HepG2 (cell line): ENCODE results near the gene COQ9. TPM values are rescaled to one million over a fixed set of nuclear protein-coding genes. Genes with fewer than 3 reads are reported as not detected.
A peak's percentile ranks its signal among the peaks of the same experiment; 100 is the strongest.

ENCODE experiments used
- ETS1 ChIP-seq: sonication (generic); formaldehyde crosslinking; IDR thresholded peaks from 2 replicates; pipeline ENCODE4 v1.4.0; 2020; ENCODE audit warnings: missing genetic modification reagents
- KDM4B ChIP-seq: sonication (generic); formaldehyde crosslinking; IDR thresholded peaks from 2 replicates; pipeline ENCODE4 v1.4.0; 2020; ENCODE audit warnings: missing genetic modification reagents
- NCOA1 ChIP-seq: sonication (generic); formaldehyde crosslinking; IDR thresholded peaks from 2 replicates; pipeline ENCODE4 v1.9.0; 2021; ENCODE audit warnings: missing genetic modification reagents
- NCOA5 ChIP-seq: sonication (generic); formaldehyde crosslinking; IDR thresholded peaks from 2 replicates; pipeline ENCODE4 v1.4.0; 2020; ENCODE audit warnings: missing genetic modification reagents
- PHF20 ChIP-seq: sonication (generic); formaldehyde crosslinking; IDR thresholded peaks from 2 replicates; pipeline ENCODE4 v1.5.0; 2020; ENCODE audit warnings: mild to moderate bottlenecking, missing genetic modification reagents
- RBAK ChIP-seq: sonication (generic); formaldehyde crosslinking; IDR thresholded peaks from 2 replicates; pipeline ENCODE4 v1.5.1; 2020; ENCODE audit warnings: mild to moderate bottlenecking, missing genetic modification reagents
- REL ChIP-seq: sonication (generic); formaldehyde crosslinking; conservative IDR thresholded peaks from 2 replicates; pipeline ENCODE4 v1.8.0; 2022; ENCODE audit warnings: mild to moderate bottlenecking, missing genetic modification reagents, moderate library complexity
- SUZ12 ChIP-seq: fragments of 150-350 bp; IDR thresholded peaks from 2 replicates; pipeline ENCODE4 v1.6.1; 2014; ENCODE audit warnings: low read depth, low read length
- ZFAT ChIP-seq: sonication (generic); formaldehyde crosslinking; conservative IDR thresholded peaks from 2 replicates; pipeline ENCODE4 v1.8.1; 2023; ENCODE audit warnings: missing genetic modification reagents, inconsistent platforms
- ZFP41 ChIP-seq: sonication (generic); formaldehyde crosslinking; IDR thresholded peaks from 2 replicates; pipeline ENCODE4 v1.4.0; 2020; ENCODE audit warnings: mild to moderate bottlenecking, missing genetic modification reagents, borderline replicate concordance
- ZNF564 ChIP-seq: sonication (generic); formaldehyde crosslinking; IDR thresholded peaks from 2 replicates; pipeline ENCODE4 v1.8.1; 2023; ENCODE audit warnings: mild to moderate bottlenecking, missing genetic modification reagents
- ZNF746 ChIP-seq: sonication (generic); formaldehyde crosslinking; IDR thresholded peaks from 2 replicates; pipeline ENCODE4 v1.8.0; 2022; ENCODE audit warnings: mild to moderate bottlenecking, missing genetic modification reagents
- polyA plus RNA-seq, 8 experiments: library from polyadenylated mRNA; depleted of rRNA in 3 of 8; stranded (reverse) in 7 of 8; unstranded in 1 of 8; fragments of >200 nt; fragmentation: Illumina TruSeq in 4 of 8; extraction: Trizol in 4 of 8; gene quantifications; 2 replicates each; pipeline versions ENCODE4 v1.2.1 to v1.2.3, GENCODE V29; 2011 to 2016; ENCODE audit warnings: low read depth in 4 of 8, missing spikeins in 1 of 8, mixed read lengths in 1 of 8; ENCODE audit not compliant: insufficient read depth in 1 of 8
- total RNA-seq, 5 experiments: library from RNA; depleted of rRNA; stranded (reverse); fragments of >200 nt; fragmentation: Illumina TruSeq; extraction: Trizol; gene quantifications; 2 replicates each; pipeline ENCODE4 v1.2.3, GENCODE V29; 2016; ENCODE audit warnings: low read depth in 1 of 5
- TF ChIP-seq, protein P1 (sequence below): sonication (generic); formaldehyde crosslinking; IDR thresholded peaks from 2 replicates; pipeline ENCODE4 v1.4.0; 2020; ENCODE audit warnings: missing genetic modification reagents
- TF ChIP-seq, protein P2 (sequence below): sonication (generic); formaldehyde crosslinking; IDR thresholded peaks from 2 replicates; pipeline ENCODE4 v1.4.0; 2020; ENCODE audit warnings: mild to moderate bottlenecking, missing genetic modification reagents
- TF ChIP-seq, protein P3 (sequence below): sonication (generic); formaldehyde crosslinking; IDR thresholded peaks from 2 replicates; pipeline ENCODE4 v1.9.0; 2021; ENCODE audit warnings: missing genetic modification reagents, borderline replicate concordance
- TF ChIP-seq, protein P4 (sequence below): sonication (generic); formaldehyde crosslinking; IDR thresholded peaks from 2 replicates; pipeline ENCODE4 v1.5.0; 2020; ENCODE audit warnings: missing genetic modification reagents

The COQ9 gene
- total and polyA plus RNA-seq, 2 of the 13 experiments (the other 11 are each of a cell fraction or from before 2014, with no cell fraction given): 57.5 to 108 TPM

GRCh38 chr16:57482845-57483545 lies 35.7 kb downstream of the COQ9 start (continued):
- TF ChIP-seq, protein P1, sequence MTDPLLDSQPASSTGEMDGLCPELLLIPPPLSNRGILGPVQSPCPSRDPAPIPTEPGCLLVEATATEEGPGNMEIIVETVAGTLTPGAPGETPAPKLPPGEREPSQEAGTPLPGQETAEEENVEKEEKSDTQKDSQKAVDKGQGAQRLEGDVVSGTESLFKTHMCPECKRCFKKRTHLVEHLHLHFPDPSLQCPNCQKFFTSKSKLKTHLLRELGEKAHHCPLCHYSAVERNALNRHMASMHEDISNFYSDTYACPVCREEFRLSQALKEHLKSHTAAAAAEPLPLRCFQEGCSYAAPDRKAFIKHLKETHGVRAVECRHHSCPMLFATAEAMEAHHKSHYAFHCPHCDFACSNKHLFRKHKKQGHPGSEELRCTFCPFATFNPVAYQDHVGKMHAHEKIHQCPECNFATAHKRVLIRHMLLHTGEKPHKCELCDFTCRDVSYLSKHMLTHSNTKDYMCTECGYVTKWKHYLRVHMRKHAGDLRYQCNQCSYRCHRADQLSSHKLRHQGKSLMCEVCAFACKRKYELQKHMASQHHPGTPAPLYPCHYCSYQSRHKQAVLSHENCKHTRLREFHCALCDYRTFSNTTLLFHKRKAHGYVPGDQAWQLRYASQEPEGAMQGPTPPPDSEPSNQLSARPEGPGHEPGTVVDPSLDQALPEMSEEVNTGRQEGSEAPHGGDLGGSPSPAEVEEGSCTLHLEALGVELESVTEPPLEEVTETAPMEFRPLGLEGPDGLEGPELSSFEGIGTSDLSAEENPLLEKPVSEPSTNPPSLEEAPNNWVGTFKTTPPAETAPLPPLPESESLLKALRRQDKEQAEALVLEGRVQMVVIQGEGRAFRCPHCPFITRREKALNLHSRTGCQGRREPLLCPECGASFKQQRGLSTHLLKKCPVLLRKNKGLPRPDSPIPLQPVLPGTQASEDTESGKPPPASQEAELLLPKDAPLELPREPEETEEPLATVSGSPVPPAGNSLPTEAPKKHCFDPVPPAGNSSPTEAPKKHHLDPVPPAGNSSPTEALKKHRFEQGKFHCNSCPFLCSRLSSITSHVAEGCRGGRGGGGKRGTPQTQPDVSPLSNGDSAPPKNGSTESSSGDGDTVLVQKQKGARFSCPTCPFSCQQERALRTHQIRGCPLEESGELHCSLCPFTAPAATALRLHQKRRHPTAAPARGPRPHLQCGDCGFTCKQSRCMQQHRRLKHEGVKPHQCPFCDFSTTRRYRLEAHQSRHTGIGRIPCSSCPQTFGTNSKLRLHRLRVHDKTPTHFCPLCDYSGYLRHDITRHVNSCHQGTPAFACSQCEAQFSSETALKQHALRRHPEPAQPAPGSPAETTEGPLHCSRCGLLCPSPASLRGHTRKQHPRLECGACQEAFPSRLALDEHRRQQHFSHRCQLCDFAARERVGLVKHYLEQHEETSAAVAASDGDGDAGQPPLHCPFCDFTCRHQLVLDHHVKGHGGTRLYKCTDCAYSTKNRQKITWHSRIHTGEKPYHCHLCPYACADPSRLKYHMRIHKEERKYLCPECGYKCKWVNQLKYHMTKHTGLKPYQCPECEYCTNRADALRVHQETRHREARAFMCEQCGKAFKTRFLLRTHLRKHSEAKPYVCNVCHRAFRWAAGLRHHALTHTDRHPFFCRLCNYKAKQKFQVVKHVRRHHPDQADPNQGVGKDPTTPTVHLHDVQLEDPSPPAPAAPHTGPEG (CRISPR knock-in tag): 0 out of 2 replicates have a peak, but pooled peaks have one; percentile 34
- TF ChIP-seq PHF20 (CRISPR knock-in tag) (peak; percentile 38; the same call in 1 of the 2 replicates), NCOA5 (CRISPR knock-in tag) (no peak), ZNF564 (CRISPR knock-in tag) (no peak; the same call in 1 of the 2 replicates), REL (no peak; the same call in 1 of the 2 replicates), ZNF746 (CRISPR knock-in tag) (peak; percentile 77), ZFAT (CRISPR knock-in tag) (no peak), ZFP41 (CRISPR knock-in tag) (no peak), RBAK (CRISPR knock-in tag) (no peak), SUZ12 (no peak), KDM4B (CRISPR knock-in tag) (0 out of 2 replicates have a peak, but pooled peaks have one; percentile 58), ETS1 (CRISPR knock-in tag) (no peak), NCOA1 (peak; percentile 79; the same call in 1 of the 2 replicates)
- TF ChIP-seq, protein P2, sequence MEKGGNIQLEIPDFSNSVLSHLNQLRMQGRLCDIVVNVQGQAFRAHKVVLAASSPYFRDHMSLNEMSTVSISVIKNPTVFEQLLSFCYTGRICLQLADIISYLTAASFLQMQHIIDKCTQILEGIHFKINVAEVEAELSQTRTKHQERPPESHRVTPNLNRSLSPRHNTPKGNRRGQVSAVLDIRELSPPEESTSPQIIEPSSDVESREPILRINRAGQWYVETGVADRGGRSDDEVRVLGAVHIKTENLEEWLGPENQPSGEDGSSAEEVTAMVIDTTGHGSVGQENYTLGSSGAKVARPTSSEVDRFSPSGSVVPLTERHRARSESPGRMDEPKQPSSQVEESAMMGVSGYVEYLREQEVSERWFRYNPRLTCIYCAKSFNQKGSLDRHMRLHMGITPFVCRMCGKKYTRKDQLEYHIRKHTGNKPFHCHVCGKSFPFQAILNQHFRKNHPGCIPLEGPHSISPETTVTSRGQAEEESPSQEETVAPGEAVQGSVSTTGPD (CRISPR knock-in tag): no peak
- TF ChIP-seq, protein P3, sequence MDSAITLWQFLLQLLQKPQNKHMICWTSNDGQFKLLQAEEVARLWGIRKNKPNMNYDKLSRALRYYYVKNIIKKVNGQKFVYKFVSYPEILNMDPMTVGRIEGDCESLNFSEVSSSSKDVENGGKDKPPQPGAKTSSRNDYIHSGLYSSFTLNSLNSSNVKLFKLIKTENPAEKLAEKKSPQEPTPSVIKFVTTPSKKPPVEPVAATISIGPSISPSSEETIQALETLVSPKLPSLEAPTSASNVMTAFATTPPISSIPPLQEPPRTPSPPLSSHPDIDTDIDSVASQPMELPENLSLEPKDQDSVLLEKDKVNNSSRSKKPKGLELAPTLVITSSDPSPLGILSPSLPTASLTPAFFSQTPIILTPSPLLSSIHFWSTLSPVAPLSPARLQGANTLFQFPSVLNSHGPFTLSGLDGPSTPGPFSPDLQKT: no peak
- TF ChIP-seq, protein P4, sequence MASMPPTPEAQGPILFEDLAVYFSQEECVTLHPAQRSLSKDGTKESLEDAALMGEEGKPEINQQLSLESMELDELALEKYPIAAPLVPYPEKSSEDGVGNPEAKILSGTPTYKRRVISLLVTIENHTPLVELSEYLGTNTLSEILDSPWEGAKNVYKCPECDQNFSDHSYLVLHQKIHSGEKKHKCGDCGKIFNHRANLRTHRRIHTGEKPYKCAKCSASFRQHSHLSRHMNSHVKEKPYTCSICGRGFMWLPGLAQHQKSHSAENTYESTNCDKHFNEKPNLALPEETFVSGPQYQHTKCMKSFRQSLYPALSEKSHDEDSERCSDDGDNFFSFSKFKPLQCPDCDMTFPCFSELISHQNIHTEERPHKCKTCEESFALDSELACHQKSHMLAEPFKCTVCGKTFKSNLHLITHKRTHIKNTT (CRISPR knock-in tag): no peak
